NOMO-1 treated with dmso at 0.1 percent for 144 hours (cell line): Measurements from ENCODE around the gene TIMM29.

Experiments
- DNase-seq: peaks from one replicate; lab custom pipeline; 2025; ENCODE audit not compliant: unreplicated experiment; lab: John Stamatoyannopoulos, UW

Gene TIMM29

DNA sequence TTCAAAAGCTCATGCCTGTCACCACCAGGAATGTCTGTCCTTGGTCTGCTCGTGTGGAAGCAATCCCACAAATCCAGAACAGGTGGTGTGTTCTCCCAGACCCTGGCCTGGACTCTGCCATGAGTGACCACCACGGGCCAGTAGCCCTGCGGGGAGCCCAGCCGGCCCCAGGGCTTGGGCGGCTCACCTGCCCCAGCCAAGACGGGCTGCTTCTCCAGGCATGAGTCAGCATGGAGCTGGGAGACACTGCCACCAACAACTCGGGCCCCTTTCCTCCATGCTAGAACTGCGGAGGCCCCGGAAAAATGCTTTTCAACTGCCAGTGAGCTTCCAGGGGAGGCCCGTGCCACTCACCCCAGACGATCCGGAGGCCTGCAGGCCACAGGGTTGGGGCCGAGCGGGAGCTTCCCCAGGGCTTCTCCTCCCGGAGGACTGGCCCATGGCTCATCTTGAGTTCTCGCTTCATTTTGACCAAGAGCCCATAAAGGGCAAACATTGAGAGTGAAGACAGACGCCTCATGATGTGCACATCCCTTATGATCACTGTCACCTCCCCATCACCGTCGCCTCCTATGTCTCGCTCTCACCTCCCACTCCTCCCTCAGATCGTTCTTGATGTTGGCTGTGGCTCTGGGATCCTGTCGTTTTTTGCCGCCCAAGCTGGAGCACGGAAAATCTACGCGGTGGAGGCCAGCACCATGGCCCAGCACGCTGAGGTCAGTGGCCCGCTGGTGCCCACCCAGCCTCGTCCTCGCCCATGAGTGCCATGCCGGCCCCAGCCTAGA, 16.8 kb upstream of the TIMM29 start:
- no peak for DNase-seq

DNA sequence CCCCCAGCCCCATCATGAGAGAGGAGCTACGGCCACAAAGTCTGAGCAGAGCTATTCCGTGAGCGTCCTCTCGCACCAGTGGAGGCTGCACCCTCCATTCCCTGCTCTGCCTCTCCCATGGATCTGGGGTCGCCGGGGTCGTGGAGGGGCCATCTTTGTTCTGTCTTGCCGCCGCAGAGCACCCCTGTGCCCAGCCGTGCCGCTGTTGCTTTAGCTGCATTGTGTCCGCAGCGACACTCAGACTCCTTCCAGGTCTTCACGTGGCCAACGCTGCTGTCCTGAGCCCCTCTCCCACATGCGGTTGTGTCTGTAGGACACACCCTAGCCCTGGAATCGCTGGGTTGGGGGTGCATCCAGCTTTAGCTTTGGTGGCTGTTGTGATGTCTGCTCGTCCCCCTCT, 16.0 kb upstream of the TIMM29 start:
- no peak for DNase-seq

DNA sequence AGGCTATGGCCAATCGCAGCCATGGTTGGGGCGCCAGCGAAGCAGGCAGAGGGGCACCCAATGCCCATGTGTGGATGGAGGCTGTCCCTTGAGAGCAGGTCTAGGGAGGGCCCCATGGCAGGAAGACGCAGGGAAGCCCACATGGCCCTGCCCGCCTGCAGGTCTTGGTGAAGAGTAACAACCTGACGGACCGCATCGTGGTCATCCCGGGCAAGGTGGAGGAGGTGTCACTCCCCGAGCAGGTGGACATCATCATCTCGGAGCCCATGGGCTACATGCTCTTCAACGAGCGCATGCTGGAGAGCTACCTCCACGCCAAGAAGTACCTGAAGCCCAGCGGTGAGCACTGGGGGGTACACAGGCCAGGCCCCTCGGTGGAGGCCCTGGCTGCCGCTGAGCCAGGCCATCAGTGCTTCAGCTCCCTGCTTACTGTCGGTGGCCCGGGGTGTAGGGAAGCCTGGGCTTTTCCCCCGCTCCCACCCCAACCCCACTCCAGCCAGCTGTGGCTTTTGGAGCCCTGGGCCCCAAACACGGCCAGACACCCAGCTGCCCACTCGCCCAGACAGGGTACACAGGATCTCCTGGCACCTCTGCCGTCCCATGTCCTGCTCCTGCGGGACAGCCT, 14.8 kb upstream of the TIMM29 start:
- no peak for DNase-seq

- no peak for DNase-seq
Observed at GRCh38 chr19:10915130-10916091, 13.2 kb upstream of the TIMM29 start.

GRCh38 chr19:10916602-10917001, 12.0 kb upstream of the TIMM29 start:
- DNase-seq, result no peak

- DNase-seq, result no peak
Observed at GRCh38 chr19:10918359-10918758, 10.3 kb upstream of the TIMM29 start.

DNA sequence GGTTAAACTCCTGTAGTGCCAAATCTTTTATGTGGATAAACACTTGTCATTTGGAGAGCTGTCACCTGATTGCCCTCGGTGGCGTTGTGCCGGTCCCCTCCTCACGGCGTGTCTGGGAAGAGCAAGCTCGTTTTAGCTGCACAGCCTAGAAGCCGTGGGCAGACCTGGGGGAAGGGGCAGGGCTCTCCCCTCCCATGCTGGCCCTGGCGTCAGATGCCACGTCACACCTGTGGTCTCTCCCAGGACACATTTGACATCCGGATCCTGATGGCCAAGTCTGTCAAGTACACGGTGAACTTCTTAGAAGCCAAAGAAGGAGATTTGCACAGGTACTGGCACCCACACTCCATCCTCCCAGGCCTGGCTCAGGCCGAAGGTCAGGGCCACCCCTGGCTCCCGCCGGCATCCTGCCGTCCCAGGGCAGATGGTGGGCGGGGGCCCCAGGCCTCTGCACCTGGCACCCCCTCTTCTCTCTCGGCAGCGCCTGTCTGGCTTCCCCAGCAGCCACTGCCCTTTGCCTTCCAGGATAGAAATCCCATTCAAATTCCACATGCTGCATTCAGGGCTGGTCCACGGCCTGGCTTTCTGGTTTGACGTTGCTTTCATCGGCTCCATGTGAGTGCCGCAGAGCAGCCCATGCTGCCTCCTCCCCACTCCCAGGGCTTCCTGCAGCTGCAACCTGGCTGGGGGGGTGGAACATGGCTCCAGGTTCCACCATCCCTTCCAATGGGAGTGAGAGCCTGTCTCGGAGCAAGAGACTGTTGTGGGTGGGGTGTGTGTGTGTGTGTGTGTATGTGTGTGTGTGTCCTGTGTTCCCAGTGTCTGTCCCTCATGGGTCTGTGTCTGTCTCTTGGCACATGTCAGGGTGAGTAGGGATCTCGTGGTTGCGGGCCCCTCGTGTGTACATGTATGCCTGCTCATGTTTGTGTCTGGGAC, 9.0 kb upstream of the TIMM29 start:
- DNase-seq, result no peak

GRCh38 chr19:10920288-10920655, 8.3 kb upstream of the TIMM29 start:
- DNase-seq, result no peak

DNA sequence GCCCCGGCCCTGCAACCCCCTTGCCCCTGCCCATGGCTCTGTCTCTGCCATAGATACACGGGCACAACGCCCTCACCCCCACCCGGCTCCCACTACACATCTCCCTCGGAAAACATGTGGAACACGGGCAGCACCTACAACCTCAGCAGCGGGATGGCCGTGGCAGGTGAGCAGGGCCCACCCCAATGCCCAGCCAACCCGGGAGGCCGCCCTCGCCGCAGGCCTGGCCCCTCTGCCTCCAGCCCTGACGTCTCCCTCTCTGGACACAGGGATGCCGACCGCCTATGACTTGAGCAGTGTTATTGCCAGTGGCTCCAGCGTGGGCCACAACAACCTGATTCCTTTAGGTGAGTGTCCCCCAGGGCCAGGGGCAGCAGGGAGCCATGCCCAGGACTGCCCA, 7.8 kb upstream of the TIMM29 start:
- no peak for DNase-seq

GRCh38 chr19:10921199-10921909, 7.3 kb upstream of the TIMM29 start:
- DNase-seq, result no peak

GRCh38 chr19:10921910-10922637, 6.5 kb upstream of the TIMM29 start:
- DNase-seq, result no peak

DNA sequence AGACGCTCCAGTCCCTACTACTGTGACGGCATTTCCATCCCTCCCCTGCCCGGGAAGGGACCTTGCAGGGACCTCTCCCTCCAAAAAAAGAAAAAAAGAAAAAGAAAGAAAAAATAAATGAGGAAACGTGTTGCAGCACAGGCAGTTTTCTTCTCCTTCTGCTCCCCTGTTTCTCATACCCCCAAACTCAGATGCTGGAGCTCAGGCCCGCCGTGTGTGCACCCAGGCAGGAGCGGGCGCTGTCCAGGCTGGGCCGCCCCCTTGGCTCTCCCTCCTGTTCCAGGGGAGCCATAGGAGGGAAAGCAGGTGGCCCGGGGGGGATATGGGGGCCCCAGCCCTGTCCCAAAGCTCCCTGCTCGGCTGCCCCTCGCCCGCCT, 6.0 kb upstream of the TIMM29 start:
- DNase-seq, result no peak

GRCh38 chr19:10923260-10924112, 5.1 kb upstream of the TIMM29 start:
- DNase-seq, result no peak

DNA sequence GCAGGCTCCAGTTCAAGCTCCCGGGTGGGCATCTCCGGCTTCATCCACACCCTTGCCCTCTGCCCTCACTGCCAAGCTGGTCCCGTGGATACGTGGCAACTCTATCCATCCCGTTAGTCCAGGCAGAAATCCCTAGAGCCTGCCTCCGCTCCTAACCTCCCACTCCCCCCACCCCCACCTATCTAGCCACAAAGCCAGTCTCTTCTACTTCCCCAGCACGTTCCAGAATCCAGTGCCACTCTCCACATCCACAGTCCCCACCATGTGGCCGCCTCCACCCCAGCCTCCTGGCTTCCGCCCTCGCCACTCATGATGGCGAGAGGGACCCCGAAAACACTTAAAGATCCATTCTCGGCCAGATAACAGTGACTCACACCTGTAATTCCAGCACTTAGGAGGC, 4.0 kb upstream of the TIMM29 start:
- DNase-seq, result no peak

DNA sequence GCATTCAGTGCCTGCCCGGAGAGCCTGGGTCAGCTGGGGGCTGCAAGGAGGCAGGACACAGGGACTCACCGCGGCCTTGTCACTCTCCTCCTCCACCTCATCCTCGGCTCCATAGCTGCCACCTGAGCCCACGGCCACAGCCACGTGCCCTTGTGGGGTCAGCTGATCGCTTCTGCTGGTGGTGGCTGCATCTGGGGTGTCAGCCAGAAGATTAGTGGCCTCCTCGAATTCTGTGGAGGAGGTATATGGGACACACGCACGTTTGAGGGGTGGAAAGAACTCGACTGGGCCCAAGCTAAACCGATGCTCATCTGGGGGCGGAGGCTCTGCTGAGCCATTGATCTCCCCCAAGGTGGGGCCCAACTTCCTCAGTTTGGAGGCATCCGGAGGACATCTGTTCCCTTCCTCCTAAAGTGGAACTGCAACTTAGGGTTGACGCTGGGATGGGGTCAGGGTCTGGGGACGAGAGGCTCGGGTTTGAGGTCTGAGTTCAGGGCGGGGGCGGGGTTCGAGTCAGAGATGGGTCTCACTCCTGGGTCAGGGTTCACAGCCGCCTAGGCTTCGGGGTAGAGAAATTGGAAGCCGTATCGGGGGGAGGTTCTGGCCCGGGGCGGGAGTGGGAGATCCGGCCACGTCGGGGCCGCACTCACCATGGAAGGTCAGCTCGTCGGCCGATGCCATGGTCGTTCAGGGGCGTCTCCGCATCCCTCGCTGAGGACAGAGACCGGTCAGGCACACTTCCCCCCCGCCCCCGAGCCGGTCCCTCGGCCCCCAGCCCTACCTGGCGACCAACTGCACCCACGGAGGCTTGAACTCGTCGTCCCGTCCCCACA, 665 bp upstream of the TIMM29 start:
- peak; percentile 6 for DNase-seq

- no peak for DNase-seq
Observed at GRCh38 chr19:10929402-10929794, 787 bp downstream of the TIMM29 start.

DNA sequence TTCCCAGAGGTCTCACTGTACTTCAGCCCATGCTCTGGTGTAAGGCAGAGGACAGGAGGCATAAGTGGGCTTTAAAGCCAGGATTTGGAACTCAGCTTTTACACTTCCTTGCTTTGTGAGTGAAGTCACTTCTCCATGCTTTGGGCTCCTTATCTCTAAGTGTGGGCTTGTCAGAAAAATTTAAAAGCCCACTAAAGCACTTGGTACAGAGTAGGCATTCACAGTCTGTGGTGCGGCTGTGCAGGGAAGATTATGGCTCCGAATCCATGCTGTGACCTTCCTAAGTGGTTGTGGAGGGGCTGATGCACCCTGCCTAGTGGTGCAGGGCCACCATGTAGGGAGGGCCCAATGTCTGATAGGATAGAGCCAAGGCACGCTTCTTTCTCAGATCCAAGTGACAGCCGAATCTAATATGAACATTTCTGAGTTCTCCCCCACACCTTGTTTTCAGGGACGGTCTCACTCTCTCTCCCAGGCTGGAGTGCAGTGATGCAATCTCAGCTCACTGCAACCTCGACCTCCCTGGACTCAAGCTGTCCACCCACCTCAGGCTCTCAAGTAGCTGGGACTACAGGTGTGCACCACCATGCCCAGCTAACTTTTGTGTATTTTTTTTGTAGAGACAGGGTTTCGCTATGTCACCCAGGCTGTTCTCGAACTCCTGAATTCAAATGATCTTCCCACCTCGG, 6.9 kb downstream of the TIMM29 start:
- no peak for DNase-seq
